HG02938 (cell line): ENCODE results near the gene EIF2AK2.

Source experiments
- ATAC-seq: cut with Tn5 transposase; IDR thresholded peaks from one replicate; pipeline ENCODE4 v1.9.1; 2021; ENCODE audit warnings: mild to moderate bottlenecking, moderate library complexity; ENCODE audit not compliant: unreplicated experiment

Gene EIF2AK2

GRCh38 chr2:37173741-37174140 lies 17.0 kb upstream of the EIF2AK2 start:
- ATAC-seq, result no peak

DNA sequence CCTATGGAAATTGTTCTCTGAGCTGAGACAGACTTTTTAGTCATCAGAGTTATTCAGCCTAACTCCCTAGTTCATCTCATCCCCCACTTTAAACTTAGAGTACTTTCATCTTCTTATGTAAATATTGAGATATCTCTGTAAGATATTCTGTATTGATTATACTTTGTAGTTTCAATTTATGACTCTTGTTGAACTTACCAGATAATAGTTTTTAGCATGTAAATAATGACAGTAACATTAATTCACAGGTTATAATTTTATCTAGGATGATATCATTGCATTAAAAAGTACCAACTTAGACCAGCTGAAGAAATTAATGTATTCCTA lies 14.8 kb upstream of the EIF2AK2 start:
- ATAC-seq, result no peak

DNA sequence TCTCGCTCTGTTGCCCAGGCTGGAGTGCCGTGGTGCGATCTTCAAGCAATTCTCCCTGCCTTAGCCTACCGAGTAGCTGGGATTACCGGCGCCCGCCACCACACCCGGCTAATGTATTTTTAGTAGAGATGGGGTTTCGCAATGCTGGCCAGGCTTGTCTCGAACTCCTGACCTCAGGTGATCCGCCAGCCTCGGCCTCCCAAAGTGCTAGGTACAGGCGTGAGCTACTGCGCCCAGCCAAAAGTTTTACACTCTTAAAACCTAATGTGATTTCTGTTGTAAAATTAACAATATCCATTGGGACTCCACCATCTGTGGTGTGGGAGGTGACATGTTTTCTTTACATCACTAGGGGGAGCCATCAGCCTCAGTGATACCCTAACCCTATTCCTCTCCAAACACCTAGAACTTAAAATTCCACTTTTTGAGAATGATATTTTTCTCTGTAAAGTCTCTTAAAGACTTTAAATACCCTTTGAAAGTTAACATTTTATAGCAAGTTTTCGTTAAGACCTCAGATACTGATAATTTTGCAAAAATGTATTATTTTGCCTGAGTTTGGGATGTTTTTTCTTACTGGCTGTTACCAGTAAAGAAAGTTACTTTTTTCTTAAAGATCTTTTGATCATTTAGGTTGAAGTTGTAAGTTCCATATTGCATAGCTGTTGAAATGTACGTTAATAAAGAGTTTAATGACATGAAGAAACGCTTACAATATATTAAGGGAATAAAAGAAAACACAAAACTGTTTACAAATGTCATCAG lies 11.6 kb upstream of the EIF2AK2 start:
- no peak for ATAC-seq

DNA sequence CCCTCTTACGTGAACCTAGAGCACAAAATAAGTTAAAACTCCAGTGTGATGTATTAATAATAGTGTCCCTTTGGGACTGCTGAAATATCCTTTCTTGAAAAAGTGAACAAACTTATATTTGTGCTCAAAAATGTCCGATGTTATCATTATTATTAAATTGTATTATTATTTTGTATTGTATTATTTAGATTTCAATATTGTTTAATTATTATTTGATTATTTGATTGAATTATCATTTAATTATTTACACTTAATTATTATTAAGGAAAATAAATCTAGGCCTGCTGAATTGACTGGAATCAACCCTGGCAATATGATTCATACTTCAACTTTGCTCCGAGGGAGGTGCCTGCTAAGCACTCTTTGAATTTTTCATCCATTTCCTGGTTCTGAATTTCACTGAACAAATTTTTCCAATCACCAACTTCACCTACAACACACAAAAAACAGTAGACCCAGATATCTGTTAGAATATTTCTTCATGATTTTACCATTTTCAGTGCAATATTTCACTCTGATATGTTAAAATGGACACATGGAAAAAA lies 10.9 kb upstream of the EIF2AK2 start:
- no peak for ATAC-seq

- no peak for ATAC-seq
These were observed 8.0 kb upstream of the EIF2AK2 start for GRCh38 chr2:37164757-37165156.

- no peak for ATAC-seq
These were observed 516 bp downstream of the EIF2AK2 start for GRCh38 chr2:37156071-37156856.

- no peak for ATAC-seq
These were observed 2.0 kb downstream of the EIF2AK2 start for GRCh38 chr2:37154785-37155184.

DNA sequence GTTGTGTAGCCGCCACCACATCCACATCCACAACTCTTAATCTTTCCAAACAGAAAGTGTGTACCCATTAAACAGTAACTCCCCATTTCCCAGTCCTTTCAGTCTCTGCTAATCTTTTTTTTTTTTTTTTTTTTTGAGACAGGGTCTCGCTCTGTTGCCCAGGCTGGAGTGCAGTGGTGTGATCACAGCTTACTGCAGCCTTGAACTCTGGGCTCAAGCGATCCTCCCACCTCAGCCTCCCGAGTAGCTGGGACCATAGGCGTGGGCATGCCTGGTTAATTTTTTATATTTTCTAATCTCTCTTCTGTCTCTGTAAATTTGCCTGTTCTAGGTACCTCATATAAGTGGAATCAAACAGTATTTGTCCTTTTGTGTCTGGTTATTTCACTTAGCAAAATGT lies 3.6 kb downstream of the EIF2AK2 start:
- no peak for ATAC-seq

DNA sequence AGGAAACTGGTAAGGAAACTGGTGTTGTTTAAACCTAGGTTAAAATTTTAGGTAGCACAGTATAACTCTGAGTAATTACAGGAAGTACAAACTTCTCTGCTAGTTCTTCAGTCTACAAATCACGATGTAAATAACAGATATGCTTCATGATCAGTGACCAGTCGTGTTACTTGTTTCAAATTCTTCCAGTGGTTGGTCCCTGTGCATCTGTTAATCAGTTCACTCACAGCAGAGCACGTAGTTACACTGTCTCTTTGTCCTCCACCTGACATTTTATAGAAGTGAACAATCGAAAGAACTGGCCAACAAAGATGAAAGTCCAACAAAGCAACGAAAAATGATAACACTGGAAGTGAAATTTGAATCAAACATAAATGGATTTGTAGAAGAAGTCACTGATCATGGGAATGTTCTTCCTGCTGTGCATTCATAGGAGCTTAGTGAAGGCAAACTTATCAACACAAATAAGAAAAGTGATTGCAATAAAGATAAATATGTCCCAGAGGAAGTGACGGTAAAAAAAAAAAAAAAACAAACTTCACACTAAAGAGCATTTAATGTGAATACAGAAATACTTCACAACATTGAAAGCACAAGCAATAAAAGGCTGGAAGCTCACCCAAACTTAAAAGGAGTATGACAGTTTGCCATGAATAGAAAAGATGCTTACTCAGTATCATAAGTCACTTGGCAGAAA lies 7.0 kb downstream of the EIF2AK2 start:
- no peak for ATAC-seq

DNA sequence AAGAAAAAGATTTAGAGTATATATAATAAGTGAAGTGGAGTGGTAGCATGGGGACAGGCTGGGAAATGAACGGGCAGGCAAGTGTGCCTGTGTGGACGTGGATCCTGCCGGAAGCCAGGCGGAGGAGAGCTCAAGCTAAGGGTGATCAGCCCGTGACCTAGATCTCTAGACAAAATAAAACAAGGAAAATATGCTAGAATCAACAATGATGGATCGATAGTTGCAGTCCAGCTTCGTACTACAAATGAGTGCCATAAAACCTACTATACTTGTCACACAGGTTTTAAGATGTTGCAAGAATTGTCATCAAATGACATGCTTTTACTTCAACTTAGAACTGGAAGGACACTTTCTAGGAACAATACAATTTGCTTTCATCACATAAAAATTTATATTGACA lies 8.5 kb downstream of the EIF2AK2 start:
- no peak for ATAC-seq

DNA sequence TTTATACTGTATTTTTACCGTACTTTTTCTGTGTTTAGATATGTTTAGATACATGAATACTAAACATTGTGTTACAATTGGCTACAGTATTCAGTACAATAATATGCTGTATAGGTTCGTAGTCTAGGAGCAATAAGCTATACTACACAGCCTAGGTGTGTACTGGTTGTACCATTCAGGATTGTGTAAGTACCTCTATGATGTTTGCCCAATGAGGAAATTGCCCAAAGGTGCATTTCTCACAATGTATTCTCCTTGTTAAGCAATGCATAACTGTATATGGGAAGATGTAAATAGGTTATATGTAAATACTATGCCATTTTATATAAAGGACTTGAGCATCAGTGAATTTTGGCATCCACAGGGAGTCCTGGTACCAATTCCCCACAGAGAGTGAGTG lies 10.7 kb downstream of the EIF2AK2 start:
- no peak for ATAC-seq

DNA sequence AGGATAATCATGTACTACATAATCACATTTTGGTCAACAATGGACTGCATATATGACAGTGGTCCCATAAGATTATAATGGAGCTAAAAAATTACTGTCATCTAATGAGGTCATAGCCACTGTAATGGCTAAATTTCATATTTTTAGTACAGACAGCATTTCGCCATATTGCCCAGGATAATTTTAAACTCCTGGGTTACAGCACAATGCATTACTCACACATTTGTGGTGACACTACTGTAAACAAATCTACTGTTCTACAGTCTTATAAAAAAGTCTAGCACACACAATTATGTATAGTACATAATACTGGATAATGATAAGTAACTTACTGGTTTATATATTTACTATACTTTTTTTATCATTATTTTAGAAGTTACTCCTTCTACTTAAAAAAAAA lies 12.8 kb downstream of the EIF2AK2 start:
- ATAC-seq, result no peak

GRCh38 chr2:37142546-37142945 lies 14.2 kb downstream of the EIF2AK2 start:
- no peak for ATAC-seq

DNA sequence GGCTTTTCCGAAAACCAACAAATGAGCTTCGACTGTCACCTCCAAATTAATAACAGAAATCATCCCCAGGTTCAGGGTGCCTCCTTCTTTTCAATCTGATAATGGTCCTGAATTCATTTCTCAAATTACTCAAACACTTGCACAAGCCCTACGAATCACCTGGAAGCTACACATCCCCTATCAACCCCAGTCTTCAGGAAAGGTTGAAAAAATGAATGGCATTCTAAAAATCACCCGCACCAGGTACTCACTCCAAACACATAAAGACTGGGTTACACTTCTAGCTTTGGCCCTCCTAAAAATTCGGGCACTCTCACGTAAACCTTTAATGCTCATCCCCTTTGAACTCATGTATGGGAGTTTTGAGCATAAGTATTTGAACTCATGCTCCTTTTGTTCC lies 23.9 kb downstream of the EIF2AK2 start:
- ATAC-seq, result no peak

- ATAC-seq, result no peak
These were observed 31.4 kb downstream of the EIF2AK2 start for GRCh38 chr2:37125416-37125815.

DNA sequence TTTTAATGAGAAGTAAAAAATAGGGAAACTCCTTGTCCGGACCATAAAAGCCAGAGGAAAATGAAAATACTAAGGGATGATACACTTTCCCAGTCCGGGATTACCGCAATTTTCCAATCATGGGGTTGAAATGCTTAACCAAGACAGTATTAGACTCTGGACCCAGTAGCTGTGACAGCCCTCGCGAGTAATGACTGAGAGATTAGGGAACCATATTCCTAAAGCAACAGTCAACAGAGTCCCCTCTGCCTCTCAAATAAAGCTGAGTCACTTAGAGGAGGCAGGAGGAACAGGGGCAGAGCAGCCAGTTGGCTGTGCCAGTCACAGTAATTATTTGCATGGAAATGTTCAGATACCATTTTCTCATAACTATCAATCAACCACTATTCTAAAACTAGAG lies 37.6 kb downstream of the EIF2AK2 start:
- no peak for ATAC-seq

GRCh38 chr2:37117566-37117965 lies 39.2 kb downstream of the EIF2AK2 start:
- ATAC-seq, result no peak

DNA sequence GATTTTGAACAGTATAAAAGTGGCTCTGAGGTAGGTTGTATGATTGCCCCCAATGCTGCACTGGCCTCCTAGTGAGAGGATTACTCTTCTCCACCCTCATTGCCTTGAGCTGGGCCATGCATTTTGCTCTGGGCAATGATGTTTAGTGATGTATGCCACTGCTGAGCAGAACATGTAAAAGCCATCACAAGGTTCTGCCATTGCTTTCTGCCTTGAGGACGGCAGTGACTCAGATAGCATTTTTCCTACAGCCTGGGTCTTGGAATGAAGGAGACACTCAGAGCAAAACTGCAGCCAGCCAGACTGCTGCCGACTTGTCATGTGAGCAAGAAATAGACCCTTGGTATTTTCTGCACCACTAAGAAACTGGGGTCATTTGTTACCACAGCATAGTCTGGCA lies 44.8 kb downstream of the EIF2AK2 start:
- no peak for ATAC-seq

GRCh38 chr2:37110306-37111212 lies 46.2 kb downstream of the EIF2AK2 start:
- ATAC-seq, result no peak

DNA sequence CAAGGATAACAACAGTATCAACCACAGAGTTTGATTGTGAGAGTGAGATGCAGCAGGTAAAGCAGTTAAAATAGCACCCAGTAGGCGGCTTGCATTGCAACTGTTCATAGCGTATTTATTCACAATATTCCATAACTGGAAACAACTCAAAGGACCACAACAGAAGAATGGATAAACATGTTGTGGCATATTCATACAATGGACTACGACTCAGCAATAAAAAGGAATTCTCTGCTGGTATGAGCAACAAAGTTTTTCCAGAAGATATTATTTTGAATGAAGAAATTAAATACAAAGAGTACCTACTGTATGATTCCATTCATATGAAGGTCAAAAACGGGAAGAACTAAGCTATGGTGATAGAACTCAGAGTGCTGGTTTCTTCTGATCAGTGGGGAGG lies 47.3 kb downstream of the EIF2AK2 start:
- no peak for ATAC-seq

DNA sequence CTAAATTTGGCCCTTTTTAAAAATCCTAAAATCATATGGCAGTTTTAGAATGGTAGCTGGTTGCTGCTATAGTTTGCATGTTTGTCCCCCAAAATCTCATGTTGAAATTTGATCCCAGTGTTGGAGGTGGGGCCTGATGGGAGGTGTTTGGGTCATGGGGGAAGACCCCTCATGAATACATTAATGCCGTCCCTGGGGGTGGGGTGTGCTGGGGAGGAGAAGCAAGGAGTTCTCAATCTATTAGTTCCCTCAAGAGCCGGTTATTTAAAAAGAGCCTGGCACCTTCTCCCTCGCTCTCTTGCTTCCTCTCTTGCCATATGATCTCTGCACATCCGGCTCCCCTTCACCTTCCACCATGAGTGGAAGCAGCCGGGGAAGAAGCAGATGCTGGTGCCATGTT lies 51.6 kb downstream of the EIF2AK2 start:
- ATAC-seq, result no peak
